Stimulated activated naive CD4-positive, alpha-beta T cell treated with Interleukin-2 at 50 U/mL for 16 hours (primary cell): ENCODE results near the gene MARK4.

Source experiments
- DNase-seq: peaks from one replicate; lab custom pipeline; 2025; lab: John Stamatoyannopoulos, UW

Gene MARK4

DNA sequence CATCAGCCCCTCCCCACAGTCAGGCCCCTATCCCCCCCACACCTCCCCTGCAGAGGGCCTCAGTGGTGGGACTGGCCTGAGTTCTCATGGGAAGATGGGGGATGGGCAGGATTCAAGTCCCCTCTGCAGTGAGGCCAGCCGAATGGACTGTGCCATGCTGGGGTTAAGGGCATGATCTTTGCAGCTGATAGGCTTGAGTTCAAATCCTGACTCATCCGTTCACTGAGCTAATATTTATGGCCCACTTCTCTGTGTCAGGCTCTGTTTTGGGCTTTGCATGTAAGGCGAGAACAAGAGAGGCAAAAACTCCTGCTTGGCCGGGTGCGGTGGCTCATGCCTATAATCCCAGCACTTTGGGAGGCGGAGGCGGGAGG lies 20.7 kb downstream of the MARK4 start:
- no peak for DNase-seq

DNA sequence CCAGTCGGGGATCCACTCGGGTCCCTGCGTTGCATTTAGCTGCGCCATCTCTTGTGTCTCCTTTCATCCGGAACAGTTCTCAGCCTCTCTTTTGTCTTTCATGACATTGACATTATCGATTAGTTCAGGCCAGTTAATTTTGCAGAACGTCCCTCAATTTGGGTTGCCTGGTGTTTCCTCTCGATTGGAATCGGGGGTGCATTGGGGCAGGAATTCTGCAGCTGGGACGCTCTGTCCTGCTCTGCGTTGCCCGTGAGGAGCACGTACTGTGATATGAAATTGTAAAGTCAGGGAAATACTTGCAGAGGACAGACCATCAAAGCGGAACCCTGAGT lies 22.4 kb downstream of the MARK4 start:
- no peak for DNase-seq

- no peak for DNase-seq
These were observed 24.4 kb downstream of the MARK4 start for GRCh38 chr19:45275370-45275971.

DNA sequence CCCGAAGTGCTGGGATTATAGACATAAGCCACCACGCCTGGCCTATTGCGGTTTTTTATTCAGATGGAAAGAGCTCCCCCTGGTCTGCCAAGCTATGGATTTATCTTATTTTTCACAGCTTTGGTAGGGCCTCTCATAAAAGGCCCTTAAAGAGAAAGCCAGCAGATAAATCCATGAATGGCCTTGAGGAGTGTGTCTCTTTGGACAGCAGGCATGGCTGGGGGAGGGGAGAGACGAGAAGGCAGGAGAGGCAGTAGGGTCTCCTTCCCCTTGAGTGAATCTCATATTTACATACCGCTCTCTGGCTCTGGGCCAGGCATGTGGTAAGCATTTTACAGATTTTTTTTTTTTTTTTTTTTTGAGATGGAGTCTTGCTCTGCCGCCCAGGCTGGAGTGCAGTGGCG lies 25.2 kb downstream of the MARK4 start:
- no peak for DNase-seq

GRCh38 chr19:45278087-45278486 lies 27.0 kb downstream of the MARK4 start:
- no peak for DNase-seq

GRCh38 chr19:45279587-45280192 lies 28.6 kb downstream of the MARK4 start:
- no peak for DNase-seq

GRCh38 chr19:45280471-45280961 lies 29.4 kb downstream of the MARK4 start:
- DNase-seq = no peak

DNA sequence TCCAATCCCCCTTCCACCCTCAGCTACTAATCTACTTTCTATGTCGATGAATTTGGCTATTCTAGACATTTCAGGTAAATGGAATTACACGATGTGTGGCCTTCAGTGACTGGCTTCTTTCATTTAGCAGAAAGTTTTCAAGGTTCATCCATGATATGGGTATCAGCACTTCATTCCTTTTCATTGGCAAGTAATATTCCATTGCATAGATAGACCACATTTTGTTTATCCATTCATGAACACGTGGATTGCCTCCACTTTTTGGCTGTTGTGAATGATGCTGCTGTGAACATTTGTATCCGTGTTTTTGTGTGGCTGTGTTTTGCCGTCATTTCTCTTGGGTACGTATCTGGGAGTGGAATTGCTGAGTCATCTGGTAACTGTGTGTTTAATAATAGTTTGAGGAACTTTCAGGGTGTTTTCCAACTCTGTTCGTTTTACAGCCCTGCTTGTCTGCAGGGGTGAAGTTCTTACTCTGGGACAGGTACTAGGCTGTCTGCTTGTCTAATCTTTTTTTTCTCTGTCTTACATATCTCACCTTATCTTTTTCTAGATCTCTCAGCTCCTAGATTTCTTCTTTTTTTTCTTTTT lies 32.5 kb downstream of the MARK4 start:
- no peak for DNase-seq

- DNase-seq = no peak
These were observed 39.4 kb downstream of the MARK4 start for GRCh38 chr19:45290381-45290931.

GRCh38 chr19:45291834-45292233 lies 40.8 kb downstream of the MARK4 start:
- DNase-seq = no peak

GRCh38 chr19:45293682-45294081 lies 42.6 kb downstream of the MARK4 start:
- DNase-seq = peak; percentile 8

- DNase-seq = no peak
These were observed 43.4 kb downstream of the MARK4 start for GRCh38 chr19:45294291-45295029.

- no peak for DNase-seq
These were observed 44.8 kb downstream of the MARK4 start for GRCh38 chr19:45295873-45296272.

DNA sequence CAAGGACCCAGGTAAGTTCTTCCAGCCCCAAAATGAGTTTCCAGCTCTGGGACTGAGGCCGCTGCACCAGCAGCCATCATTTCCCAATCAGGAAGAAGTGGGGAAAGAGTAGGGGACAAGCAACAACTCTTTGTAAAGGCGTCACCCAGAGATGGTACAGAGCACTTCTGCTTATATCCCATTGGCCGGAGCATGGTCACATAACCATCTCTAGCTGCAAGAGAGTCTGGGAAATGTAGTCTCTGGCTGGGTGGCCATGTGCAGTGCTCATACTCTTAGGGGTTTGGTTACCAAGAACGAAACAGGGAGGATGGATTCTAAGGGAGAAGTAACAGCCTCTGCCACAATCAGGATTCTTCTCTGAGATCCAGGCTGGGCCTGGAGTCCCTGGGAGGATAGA lies 45.3 kb downstream of the MARK4 start:
- no peak for DNase-seq

DNA sequence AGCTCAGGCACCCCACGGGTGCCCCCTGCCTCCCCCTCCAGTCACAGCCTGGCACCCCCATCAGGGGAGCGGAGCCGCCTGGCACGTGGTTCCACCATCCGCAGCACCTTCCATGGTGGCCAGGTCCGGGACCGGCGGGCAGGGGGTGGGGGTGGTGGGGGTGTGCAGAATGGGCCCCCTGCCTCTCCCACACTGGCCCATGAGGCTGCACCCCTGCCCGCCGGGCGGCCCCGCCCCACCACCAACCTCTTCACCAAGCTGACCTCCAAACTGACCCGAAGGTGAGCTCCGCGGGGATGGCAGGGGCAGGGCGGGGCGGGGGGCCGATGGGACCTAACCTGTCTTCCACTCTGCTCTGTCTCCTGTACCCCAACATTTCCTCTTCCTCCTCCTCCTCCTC lies 46.6 kb downstream of the MARK4 start:
- DNase-seq = no peak

- no peak for DNase-seq
These were observed 47.2 kb downstream of the MARK4 start for GRCh38 chr19:45298264-45298663.

GRCh38 chr19:45299719-45300118 lies 48.6 kb downstream of the MARK4 start:
- DNase-seq = no peak

GRCh38 chr19:45302416-45302815 lies 51.3 kb downstream of the MARK4 start:
- no peak for DNase-seq

- DNase-seq = no peak
These were observed 52.4 kb downstream of the MARK4 start for GRCh38 chr19:45303269-45304060.

DNA sequence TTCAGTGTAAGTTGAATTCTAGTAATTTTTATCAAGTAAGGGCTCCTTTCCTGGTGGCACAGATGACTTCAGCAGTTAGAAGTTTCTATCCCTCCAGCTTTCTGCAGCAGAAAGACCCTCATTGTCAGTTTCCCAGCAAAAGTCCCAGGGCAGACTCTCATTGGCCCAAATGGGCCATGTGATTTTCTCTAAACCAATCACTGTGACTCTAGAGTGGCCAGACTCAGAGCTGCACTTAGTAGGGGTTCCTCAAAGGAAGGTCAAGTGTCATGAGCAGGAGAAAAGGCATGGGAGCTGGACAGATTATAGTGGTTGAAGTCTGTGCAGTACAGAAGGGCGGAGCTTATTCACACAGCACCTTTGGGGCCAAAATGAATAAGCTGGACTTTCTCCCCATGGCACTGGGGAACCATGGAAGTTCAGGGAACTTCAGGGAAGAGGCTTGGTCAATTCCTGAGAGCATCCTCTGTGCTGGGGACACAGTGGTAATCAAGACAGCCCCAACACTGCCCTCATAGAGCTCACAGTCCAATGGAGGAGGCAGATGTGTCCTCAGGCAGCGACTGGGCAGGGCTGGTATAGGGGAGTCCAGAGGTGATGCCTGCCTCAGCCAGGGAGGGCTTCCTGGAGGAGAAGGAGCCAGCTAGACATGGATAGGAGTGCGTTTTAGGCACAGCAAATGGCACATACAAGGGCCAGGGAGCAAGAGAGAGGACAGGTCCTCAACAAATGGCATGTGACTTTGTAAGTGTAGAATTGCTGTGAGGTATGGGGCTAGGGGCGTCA lies 53.3 kb downstream of the MARK4 start:
- DNase-seq = no peak

- no peak for DNase-seq
These were observed 53.9 kb downstream of the MARK4 start for GRCh38 chr19:45305007-45305406.
